ENCODE results near the gene NFATC2.

The NFATC2 gene

GRCh38 chr20:51494241-51495110 is 48.0 kb downstream of the NFATC2 start:
- POLR2A ChIA-PET, result no interaction called here
- TF ChIP-seq ZNF384 (IDR thresholded peaks at IDR 0.05) (no peak), ELF4 (IDR thresholded peaks at IDR 0.05) (no peak), TARDBP (IDR thresholded peaks at IDR 0.05) (no peak), ARNT (IDR thresholded peaks at IDR 0.05) (no peak), SUZ12 (IDR thresholded peaks at IDR 0.05) (no peak), NFRKB (IDR thresholded peaks at IDR 0.05) (no peak), L3MBTL2 (conservative IDR thresholded peaks at IDR 0.05) (no peak), SP1 (IDR thresholded peaks at IDR 0.05) (no peak), FOXM1 (IDR thresholded peaks at IDR 0.05; ENCODE audit: borderline replicate concordance) (no peak), HDGF (IDR thresholded peaks at IDR 0.05; ENCODE audit: borderline replicate concordance) (no peak), CTBP1 (IDR thresholded peaks at IDR 0.05; ENCODE audit: borderline replicate concordance) (no peak), BHLHE40 (IDR thresholded peaks at IDR 0.05; ENCODE audit: borderline replicate concordance) (no peak), FOXA1 (IDR thresholded peaks at IDR 0.05) (no peak), LEF1 (IDR thresholded peaks at IDR 0.05; ENCODE audit: borderline replicate concordance) (no peak), FOXK2 (IDR thresholded peaks at IDR 0.05) (no peak)
- TF ChIP-seq, protein P1, sequence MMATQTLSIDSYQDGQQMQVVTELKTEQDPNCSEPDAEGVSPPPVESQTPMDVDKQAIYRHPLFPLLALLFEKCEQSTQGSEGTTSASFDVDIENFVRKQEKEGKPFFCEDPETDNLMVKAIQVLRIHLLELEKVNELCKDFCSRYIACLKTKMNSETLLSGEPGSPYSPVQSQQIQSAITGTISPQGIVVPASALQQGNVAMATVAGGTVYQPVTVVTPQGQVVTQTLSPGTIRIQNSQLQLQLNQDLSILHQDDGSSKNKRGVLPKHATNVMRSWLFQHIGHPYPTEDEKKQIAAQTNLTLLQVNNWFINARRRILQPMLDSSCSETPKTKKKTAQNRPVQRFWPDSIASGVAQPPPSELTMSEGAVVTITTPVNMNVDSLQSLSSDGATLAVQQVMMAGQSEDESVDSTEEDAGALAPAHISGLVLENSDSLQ (IDR thresholded peaks at IDR 0.05), result no peak
- CTCF ChIA-PET, result interaction anchor here (0.8 kb wide), 1 partner anchor 90 kb away, joined by 3 read pairs; no protein-coding TSS in a partner anchor
- no peak for DNase-seq (ENCODE audit: extremely low spot score)

DNA sequence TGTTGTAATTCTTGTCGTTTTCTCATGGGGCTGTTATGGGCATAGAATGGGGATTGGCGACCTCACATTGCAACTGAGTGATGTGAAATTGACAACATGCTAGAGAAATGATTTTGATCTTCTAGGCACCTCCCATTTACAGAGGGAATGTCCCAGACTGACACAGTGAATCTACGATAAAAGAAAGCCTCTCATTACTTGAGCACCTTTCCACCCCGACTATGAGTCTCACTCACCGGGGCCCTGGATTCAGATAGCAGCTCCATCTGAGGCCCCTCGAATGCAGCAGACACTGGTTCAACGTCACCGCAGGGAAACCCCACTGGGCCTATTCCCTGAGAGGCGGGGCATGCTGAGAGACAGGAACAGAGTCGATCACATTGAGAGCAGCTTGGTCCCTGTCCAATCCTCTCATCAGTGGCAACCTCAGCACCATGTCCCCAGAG is 49.1 kb downstream of the NFATC2 start:
- CTCF ChIA-PET, result no interaction called here
- POLR2A ChIA-PET, result no interaction called here
- TF ChIP-seq SP1 (IDR thresholded peaks at IDR 0.05) (no peak), FOXM1 (IDR thresholded peaks at IDR 0.05; ENCODE audit: borderline replicate concordance) (no peak), SUZ12 (IDR thresholded peaks at IDR 0.05) (no peak), FOXK2 (IDR thresholded peaks at IDR 0.05) (no peak), FOXA1 (IDR thresholded peaks at IDR 0.05) (no peak), ZNF384 (IDR thresholded peaks at IDR 0.05) (no peak), NFRKB (IDR thresholded peaks at IDR 0.05) (no peak), ARNT (IDR thresholded peaks at IDR 0.05) (no peak), LEF1 (IDR thresholded peaks at IDR 0.05; ENCODE audit: borderline replicate concordance) (no peak), CTBP1 (IDR thresholded peaks at IDR 0.05; ENCODE audit: borderline replicate concordance) (no peak), ELF4 (IDR thresholded peaks at IDR 0.05) (no peak), L3MBTL2 (conservative IDR thresholded peaks at IDR 0.05) (no peak), HDGF (IDR thresholded peaks at IDR 0.05; ENCODE audit: borderline replicate concordance) (no peak), BHLHE40 (IDR thresholded peaks at IDR 0.05; ENCODE audit: borderline replicate concordance) (no peak), TARDBP (IDR thresholded peaks at IDR 0.05) (no peak)
- TF ChIP-seq, protein P1 (IDR thresholded peaks at IDR 0.05), result no peak
- no peak for DNase-seq (ENCODE audit: extremely low spot score)

GRCh38 chr20:51492167-51493092 is 50.1 kb downstream of the NFATC2 start:
- DNase-seq (ENCODE audit: extremely low spot score), result no peak
- ChIA-PET CTCF (no interaction called here), POLR2A (interaction anchor here (1.0 kb wide), 1 partner anchor 15 kb away, joined by 3 read pairs; no protein-coding TSS in a partner anchor)
- no peak for TF ChIP-seq HDGF (IDR thresholded peaks at IDR 0.05; ENCODE audit: borderline replicate concordance)
- TF ChIP-seq FOXA1 (IDR thresholded peaks at IDR 0.05), result no peak
- no peak for TF ChIP-seq SUZ12 (IDR thresholded peaks at IDR 0.05)
- no peak for TF ChIP-seq ARNT (IDR thresholded peaks at IDR 0.05)
- TF ChIP-seq, protein P1 (IDR thresholded peaks at IDR 0.05), result no peak
- TF ChIP-seq FOXM1 (IDR thresholded peaks at IDR 0.05; ENCODE audit: borderline replicate concordance), result no peak

DNA sequence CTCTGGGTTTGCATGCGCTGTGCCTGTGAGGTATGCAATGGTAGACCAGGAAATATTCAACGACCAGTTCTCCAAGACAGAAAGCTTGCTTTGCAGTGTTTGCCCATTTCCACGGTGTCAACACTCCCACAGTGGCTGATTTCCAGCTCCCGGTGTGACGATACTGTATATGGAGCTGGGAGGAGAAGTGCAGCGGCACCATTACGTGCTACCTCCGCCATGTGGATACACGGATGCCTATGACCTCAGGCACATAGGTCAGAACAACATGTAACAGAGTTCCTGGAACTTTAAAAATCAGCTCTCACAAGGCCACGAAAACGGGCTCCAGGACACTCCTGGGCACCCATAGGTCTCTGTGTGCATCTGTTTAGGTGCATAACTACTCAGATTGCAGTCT is 51.1 kb downstream of the NFATC2 start:
- TF ChIP-seq, protein P1 (IDR thresholded peaks at IDR 0.05), result no peak
- TF ChIP-seq ELF4 (IDR thresholded peaks at IDR 0.05) (no peak), FOXM1 (IDR thresholded peaks at IDR 0.05; ENCODE audit: borderline replicate concordance) (no peak), ARNT (IDR thresholded peaks at IDR 0.05) (no peak), SP1 (IDR thresholded peaks at IDR 0.05) (no peak), BHLHE40 (IDR thresholded peaks at IDR 0.05; ENCODE audit: borderline replicate concordance) (no peak), L3MBTL2 (conservative IDR thresholded peaks at IDR 0.05) (no peak), CTBP1 (IDR thresholded peaks at IDR 0.05; ENCODE audit: borderline replicate concordance) (no peak)
- DNase-seq (ENCODE audit: extremely low spot score), result no peak
- ChIA-PET CTCF (no interaction called here), POLR2A (interaction anchor here (1.0 kb wide), 1 partner anchor 16 kb away, joined by 3 read pairs; no protein-coding TSS in a partner anchor)

DNA sequence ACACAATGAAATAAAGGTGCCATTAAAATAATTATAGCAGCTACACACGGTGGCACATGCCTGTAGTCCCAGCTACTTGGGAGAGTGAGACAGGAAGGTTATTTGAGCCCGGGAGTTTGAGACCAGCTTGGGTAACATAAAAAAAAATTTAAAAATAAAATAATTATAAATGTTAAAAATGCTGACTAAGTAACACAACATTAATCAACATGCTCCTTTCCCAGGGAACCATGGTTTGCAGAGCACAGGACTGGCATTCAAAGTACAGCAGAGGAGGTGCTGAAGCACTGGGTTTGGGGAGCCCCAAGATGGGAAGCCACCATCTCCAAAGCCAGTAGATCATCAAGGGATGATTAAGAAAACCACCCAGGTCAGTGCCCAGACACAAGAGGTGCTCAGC is 51.9 kb downstream of the NFATC2 start:
- ChIA-PET CTCF (no interaction called here), POLR2A (no interaction called here)
- TF ChIP-seq BHLHE40 (IDR thresholded peaks at IDR 0.05; ENCODE audit: borderline replicate concordance) (no peak), LEF1 (IDR thresholded peaks at IDR 0.05; ENCODE audit: borderline replicate concordance) (no peak), NFRKB (IDR thresholded peaks at IDR 0.05) (no peak), L3MBTL2 (conservative IDR thresholded peaks at IDR 0.05) (no peak), FOXK2 (IDR thresholded peaks at IDR 0.05) (no peak), TARDBP (IDR thresholded peaks at IDR 0.05) (no peak), ELF4 (IDR thresholded peaks at IDR 0.05) (no peak), FOXM1 (IDR thresholded peaks at IDR 0.05; ENCODE audit: borderline replicate concordance) (no peak), HDGF (IDR thresholded peaks at IDR 0.05; ENCODE audit: borderline replicate concordance) (no peak), ZNF384 (IDR thresholded peaks at IDR 0.05) (no peak), ARNT (IDR thresholded peaks at IDR 0.05) (no peak), CTBP1 (IDR thresholded peaks at IDR 0.05; ENCODE audit: borderline replicate concordance) (no peak), SUZ12 (IDR thresholded peaks at IDR 0.05) (no peak), SP1 (IDR thresholded peaks at IDR 0.05) (no peak)
- TF ChIP-seq, protein P1 (IDR thresholded peaks at IDR 0.05), result no peak
- no peak for DNase-seq (ENCODE audit: extremely low spot score)
